ENCODE data around the gene KLHDC8A.

- TF ChIP-seq CTCF (IDR thresholded peaks at IDR 0.05), result no peak
- no peak for TF ChIP-seq POLR2A (IDR thresholded peaks at IDR 0.05)
These were observed 20.0 kb upstream of the KLHDC8A start for GRCh38 chr1:205376739-205377138.
